ENCODE results near the gene TEX264. TPM values are rescaled to one million over a fixed set of nuclear protein-coding genes. Genes with fewer than 3 reads are reported as not detected.

TEX264 gene
- total RNA-seq, 1 experiment from 2014 or later: 35.0 TPM

GRCh38 chr3:51711352-51712037 is 40.4 kb downstream of the TEX264 start:
- Histone ChIP-seq H3K4me1 (peaks cover 3% of the 10 kb centered on the region; the same call in 1 of the 2 replicates), H3K9me3 (replicated peaks) (no peaks in the 10 kb centered on the region), H3K27me3 (no peaks in the 10 kb centered on the region), H3K27ac (no peak overlapping the region), H3K36me3 (no peaks in the 10 kb centered on the region), H3K4me3 (no peak overlapping the region)
- DNase-seq: no peak

- H3K4me3 ChIP-seq: no peak overlapping the region
Measured at GRCh38 chr3:51712038-51712420, 41.0 kb downstream of the TEX264 start.

DNA sequence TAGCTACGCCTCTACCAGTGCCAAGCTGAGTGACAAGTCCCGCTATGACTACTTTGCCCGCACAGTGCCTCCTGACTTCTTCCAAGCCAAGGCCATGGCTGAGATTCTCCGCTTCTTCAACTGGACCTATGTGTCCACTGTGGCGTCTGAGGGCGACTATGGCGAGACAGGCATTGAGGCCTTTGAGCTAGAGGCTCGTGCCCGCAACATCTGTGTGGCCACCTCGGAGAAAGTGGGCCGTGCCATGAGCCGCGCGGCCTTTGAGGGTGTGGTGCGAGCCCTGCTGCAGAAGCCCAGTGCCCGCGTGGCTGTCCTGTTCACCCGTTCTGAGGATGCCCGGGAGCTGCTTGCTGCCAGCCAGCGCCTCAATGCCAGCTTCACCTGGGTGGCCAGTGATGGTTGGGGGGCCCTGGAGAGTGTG is 41.5 kb downstream of the TEX264 start:
- H3K36me3 ChIP-seq: no peaks in the 10 kb centered on the region
- no peak overlapping the region for H3K27ac ChIP-seq
- no peaks in the 10 kb centered on the region for H3K27me3 ChIP-seq
- H3K4me1 ChIP-seq: peaks cover 3% of the 10 kb centered on the region; the same call in 1 of the 2 replicates
- no peak for DNase-seq
- H3K9me3 ChIP-seq (replicated peaks): no peaks in the 10 kb centered on the region
- H3K4me3 ChIP-seq: no peak overlapping the region

More at GRCh38 chr3:51712038-51712420, 41.0 kb downstream of the TEX264 start:
- Histone ChIP-seq H3K27ac (no peak overlapping the region), H3K36me3 (no peaks in the 10 kb centered on the region), H3K4me1 (peaks cover 3% of the 10 kb centered on the region; the same call in 1 of the 2 replicates), H3K27me3 (no peaks in the 10 kb centered on the region), H3K9me3 (replicated peaks) (no peaks in the 10 kb centered on the region)
- no peak for DNase-seq

DNA sequence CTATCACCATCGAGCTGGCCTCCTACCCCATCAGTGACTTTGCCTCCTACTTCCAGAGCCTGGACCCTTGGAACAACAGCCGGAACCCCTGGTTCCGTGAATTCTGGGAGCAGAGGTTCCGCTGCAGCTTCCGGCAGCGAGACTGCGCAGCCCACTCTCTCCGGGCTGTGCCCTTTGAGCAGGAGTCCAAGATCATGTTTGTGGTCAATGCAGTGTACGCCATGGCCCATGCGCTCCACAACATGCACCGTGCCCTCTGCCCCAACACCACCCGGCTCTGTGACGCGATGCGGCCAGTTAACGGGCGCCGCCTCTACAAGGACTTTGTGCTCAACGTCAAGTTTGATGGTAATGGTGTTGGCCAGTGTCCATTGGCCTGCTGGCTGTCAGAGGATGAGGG is 41.9 kb downstream of the TEX264 start:
- H3K4me1 ChIP-seq: peaks cover 3% of the 10 kb centered on the region; the same call in 1 of the 2 replicates
- H3K36me3 ChIP-seq: no peaks in the 10 kb centered on the region
- no peaks in the 10 kb centered on the region for H3K27me3 ChIP-seq
- H3K27ac ChIP-seq: no peak overlapping the region
- H3K9me3 ChIP-seq (replicated peaks): no peaks in the 10 kb centered on the region
- H3K4me3 ChIP-seq: no peak overlapping the region
- no peak for DNase-seq

- Histone ChIP-seq H3K27ac (no peak overlapping the region), H3K27me3 (no peaks in the 10 kb centered on the region), H3K9me3 (replicated peaks) (no peaks in the 10 kb centered on the region), H3K4me1 (peaks cover 3% of the 10 kb centered on the region; the same call in 1 of the 2 replicates), H3K4me3 (no peak overlapping the region), H3K36me3 (no peaks in the 10 kb centered on the region)
- DNase-seq: no peak
Measured at GRCh38 chr3:51715231-51715976, 44.4 kb downstream of the TEX264 start.

DNA sequence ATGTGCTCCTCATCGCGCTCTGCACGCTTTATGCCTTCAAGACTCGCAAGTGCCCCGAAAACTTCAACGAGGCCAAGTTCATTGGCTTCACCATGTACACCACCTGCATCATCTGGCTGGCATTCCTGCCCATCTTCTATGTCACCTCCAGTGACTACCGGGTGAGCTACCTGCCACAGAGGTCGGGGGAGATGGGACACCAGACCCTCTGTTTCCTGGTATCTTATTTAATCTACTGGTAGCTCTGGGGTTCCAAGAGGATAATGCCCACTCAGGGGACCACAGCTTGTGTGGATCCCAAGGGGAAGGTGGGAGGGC is 44.9 kb downstream of the TEX264 start:
- Histone ChIP-seq H3K9me3 (replicated peaks) (no peaks in the 10 kb centered on the region), H3K4me1 (no peaks in the 10 kb centered on the region), H3K27me3 (no peaks in the 10 kb centered on the region), H3K27ac (no peak overlapping the region), H3K36me3 (no peaks in the 10 kb centered on the region), H3K4me3 (no peak overlapping the region)
- no peak for DNase-seq

DNA sequence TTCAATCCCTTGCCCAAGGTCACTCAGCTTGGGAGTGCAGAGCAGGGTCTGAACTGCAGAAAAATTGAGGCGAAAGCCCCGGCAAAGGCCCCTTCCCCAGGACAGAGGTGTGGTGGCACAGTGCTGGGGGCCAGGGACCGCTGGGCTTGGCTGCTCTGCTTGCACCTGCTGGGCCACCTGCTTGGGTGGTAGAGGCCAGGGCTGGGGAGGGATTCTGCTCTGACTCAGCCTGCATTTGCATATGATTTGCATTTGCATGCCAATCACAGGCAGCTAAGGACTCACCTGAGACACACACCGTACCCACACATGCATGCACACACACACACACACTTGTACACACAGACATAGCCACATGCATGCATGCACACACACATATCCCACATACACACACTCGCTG is 45.8 kb downstream of the TEX264 start:
- H3K9me3 ChIP-seq (replicated peaks): no peaks in the 10 kb centered on the region
- H3K4me3 ChIP-seq: no peak overlapping the region
- H3K27ac ChIP-seq: no peak overlapping the region
- no peak for DNase-seq
- H3K36me3 ChIP-seq: no peaks in the 10 kb centered on the region
- no peaks in the 10 kb centered on the region for H3K4me1 ChIP-seq
- H3K27me3 ChIP-seq: no peaks in the 10 kb centered on the region

- Histone ChIP-seq H3K27me3 (no peaks in the 10 kb centered on the region), H3K4me1 (no peaks in the 10 kb centered on the region), H3K36me3 (no peaks in the 10 kb centered on the region), H3K9me3 (replicated peaks) (no peaks in the 10 kb centered on the region), H3K27ac (no peak overlapping the region), H3K4me3 (no peak overlapping the region)
- no peak for DNase-seq
Measured at GRCh38 chr3:51717446-51717845, 46.4 kb downstream of the TEX264 start.

GRCh38 chr3:51717947-51718346 is 46.9 kb downstream of the TEX264 start:
- Histone ChIP-seq H3K4me3 (no peak overlapping the region), H3K36me3 (no peaks in the 10 kb centered on the region), H3K9me3 (replicated peaks) (no peaks in the 10 kb centered on the region), H3K27me3 (no peaks in the 10 kb centered on the region), H3K4me1 (no peaks in the 10 kb centered on the region), H3K27ac (no peak overlapping the region)
- no peak for DNase-seq

DNA sequence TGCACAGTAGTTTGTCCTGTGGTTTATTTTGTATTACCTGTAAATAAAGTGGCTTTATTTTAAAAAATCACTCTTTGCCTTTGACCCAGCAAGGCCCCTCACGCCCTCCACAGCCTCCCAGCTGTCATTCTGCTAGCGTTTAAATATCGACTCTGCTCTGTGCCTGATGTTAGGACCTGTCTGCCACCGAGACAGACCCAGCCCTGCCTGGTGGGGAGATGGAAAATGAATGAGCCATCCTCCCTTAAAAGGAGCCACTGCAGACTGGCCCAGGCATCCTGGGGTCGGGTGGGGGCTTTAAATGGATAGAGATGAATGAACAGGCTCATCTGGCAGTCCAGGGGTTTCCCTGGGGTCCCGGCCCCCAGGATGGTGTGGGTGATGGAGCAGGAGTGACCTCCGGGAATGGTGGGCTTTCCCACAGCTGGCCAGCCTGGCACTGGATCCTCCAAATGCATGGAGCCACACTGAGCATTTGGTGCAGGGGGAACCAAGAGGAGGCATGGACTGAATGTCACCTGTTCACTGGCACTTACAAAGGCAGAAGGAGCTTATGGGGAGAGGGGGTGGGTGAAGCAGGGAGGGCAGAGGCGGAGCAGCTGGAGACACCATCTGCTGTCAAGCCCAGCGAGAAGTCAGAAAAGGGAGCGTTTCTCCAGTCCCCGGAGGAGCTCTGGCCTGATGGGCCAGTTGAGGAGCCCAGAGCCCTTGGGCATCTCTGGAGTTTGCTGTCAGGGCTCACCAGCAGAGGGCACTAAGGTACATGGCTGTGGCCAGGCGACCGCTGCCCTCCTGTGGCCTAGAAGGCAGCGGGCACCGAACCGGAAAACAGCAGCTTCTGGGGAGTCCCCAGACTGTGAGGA is 47.7 kb downstream of the TEX264 start:
- H3K36me3 ChIP-seq: no peaks in the 10 kb centered on the region
- DNase-seq: peak; percentile 77 to 83
- no peaks in the 10 kb centered on the region for H3K9me3 ChIP-seq (replicated peaks)

DNA sequence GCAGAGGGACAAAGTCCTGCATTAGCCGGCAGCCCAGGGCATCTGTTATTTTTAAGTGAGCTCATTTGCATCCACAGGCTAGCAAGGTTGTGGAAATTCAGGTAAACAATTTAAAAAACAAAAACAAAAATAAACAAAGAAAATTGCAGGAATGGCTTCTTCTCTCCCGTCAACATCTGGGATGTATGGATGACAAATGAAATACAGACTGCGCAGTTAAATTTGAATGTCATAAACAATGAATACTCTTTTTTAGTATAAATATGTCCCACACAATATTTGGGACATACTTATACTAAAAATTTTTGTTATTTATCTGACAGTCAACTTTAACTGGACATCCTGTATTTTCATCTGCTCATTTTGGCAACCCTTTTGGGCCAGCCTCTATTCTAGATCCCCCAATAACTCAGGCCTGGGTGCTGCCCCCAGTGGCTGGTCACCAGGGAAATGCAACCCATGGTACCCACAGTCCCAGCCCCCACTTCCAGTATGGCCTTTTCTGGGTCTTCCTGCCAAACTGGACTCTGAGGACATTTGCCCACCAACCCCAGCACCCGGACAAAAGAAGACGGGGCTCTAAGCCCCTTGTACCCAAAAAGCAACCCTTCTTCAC is 48.5 kb downstream of the TEX264 start:
- Histone ChIP-seq H3K27me3 (no peaks in the 10 kb centered on the region), H3K4me1 (no peaks in the 10 kb centered on the region), H3K4me3 (no peak overlapping the region), H3K27ac (no peak overlapping the region), H3K36me3 (no peaks in the 10 kb centered on the region), H3K9me3 (replicated peaks) (no peaks in the 10 kb centered on the region)
- no peak for DNase-seq

More for the DNA sequence above, 47.7 kb downstream of the TEX264 start:
- Histone ChIP-seq H3K27ac (no peak overlapping the region), H3K4me3 (no peak overlapping the region), H3K4me1 (no peaks in the 10 kb centered on the region), H3K27me3 (no peaks in the 10 kb centered on the region)

GRCh38 chr3:51720292-51721061 is 49.4 kb downstream of the TEX264 start:
- Histone ChIP-seq H3K36me3 (no peaks in the 10 kb centered on the region), H3K4me3 (no peak overlapping the region), H3K27ac (no peak overlapping the region), H3K9me3 (replicated peaks) (no peaks in the 10 kb centered on the region), H3K27me3 (no peaks in the 10 kb centered on the region), H3K4me1 (no peaks in the 10 kb centered on the region)
- no peak for DNase-seq

GRCh38 chr3:51721062-51721745 is 50.2 kb downstream of the TEX264 start:
- Histone ChIP-seq H3K27ac (no peak overlapping the region), H3K4me3 (no peak overlapping the region), H3K4me1 (no peaks in the 10 kb centered on the region), H3K27me3 (no peaks in the 10 kb centered on the region), H3K36me3 (no peaks in the 10 kb centered on the region), H3K9me3 (replicated peaks) (no peaks in the 10 kb centered on the region)
- no peak for DNase-seq

- no peak overlapping the region for H3K27ac ChIP-seq
- H3K9me3 ChIP-seq (replicated peaks): no peaks in the 10 kb centered on the region
- H3K4me1 ChIP-seq: no peaks in the 10 kb centered on the region
- no peak overlapping the region for H3K4me3 ChIP-seq
- no peak for DNase-seq
- H3K27me3 ChIP-seq: no peaks in the 10 kb centered on the region
- H3K36me3 ChIP-seq: no peaks in the 10 kb centered on the region
Measured at GRCh38 chr3:51722362-51722761, 51.3 kb downstream of the TEX264 start.
